ENCODE measurements around the gene IGHMBP2.
A peak's percentile ranks its signal among the peaks of the same experiment; 100 is the strongest.

Gene IGHMBP2

GRCh38 chr11:68904248-68904847 lies 657 bp downstream of the IGHMBP2 start:
- TF ChIP-seq ZNF274 (IDR thresholded peaks at IDR 0.05; ENCODE audit: low read depth, low read length) = no peak
- peak overlapping the region; percentile 87 for H3K4me3 ChIP-seq (ENCODE audit: low read length)

GRCh38 chr11:68905421-68906360 lies 2.0 kb downstream of the IGHMBP2 start:
- TF ChIP-seq ZNF274 (IDR thresholded peaks at IDR 0.05; ENCODE audit: low read depth, low read length) = no peak
- H3K4me3 ChIP-seq (ENCODE audit: low read length) = peak overlapping the region; percentile 87; the same call in 1 of the 2 replicates

- no peak overlapping the region for H3K4me3 ChIP-seq (ENCODE audit: low read length)
- TF ChIP-seq ZNF274 (IDR thresholded peaks at IDR 0.05; ENCODE audit: low read depth, low read length) = no peak
These were observed 4.6 kb downstream of the IGHMBP2 start for GRCh38 chr11:68908273-68908672.

- TF ChIP-seq ZNF274 (IDR thresholded peaks at IDR 0.05; ENCODE audit: low read depth, low read length) = no peak
- H3K4me3 ChIP-seq (ENCODE audit: low read length) = no peak overlapping the region
These were observed 7.3 kb downstream of the IGHMBP2 start for GRCh38 chr11:68910965-68911364.

DNA sequence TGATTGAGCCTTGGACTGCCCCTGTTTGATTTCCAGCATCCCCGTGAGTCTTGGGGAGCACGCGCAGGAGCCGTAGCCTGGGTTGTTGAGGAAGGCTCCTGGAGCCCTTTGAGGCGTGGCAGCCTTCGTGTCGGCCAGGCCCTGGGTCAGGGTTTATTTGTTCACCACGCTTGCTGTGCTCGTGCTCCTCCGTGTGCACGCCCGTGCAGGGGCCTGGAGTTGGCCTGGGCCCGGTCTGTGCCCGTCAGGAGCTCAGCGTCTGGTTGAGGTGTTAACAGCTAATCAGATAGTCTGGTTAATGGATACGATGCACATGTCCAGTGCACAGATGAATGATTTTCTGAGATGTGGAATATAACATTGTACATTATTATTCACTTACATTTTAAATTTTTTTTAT lies 8.0 kb downstream of the IGHMBP2 start:
- TF ChIP-seq ZNF274 (IDR thresholded peaks at IDR 0.05; ENCODE audit: low read depth, low read length) = no peak

GRCh38 chr11:68912254-68912653 lies 8.6 kb downstream of the IGHMBP2 start:
- H3K4me3 ChIP-seq (ENCODE audit: low read length) = no peak overlapping the region
- no peak for TF ChIP-seq ZNF274 (IDR thresholded peaks at IDR 0.05; ENCODE audit: low read depth, low read length)

More for the DNA sequence above, 8.0 kb downstream of the IGHMBP2 start:
- no peak overlapping the region for H3K4me3 ChIP-seq (ENCODE audit: low read length)

- no peak overlapping the region for H3K4me3 ChIP-seq (ENCODE audit: low read length)
- TF ChIP-seq ZNF274 (IDR thresholded peaks at IDR 0.05; ENCODE audit: low read depth, low read length) = no peak
These were observed 9.5 kb downstream of the IGHMBP2 start for GRCh38 chr11:68913188-68913587.

DNA sequence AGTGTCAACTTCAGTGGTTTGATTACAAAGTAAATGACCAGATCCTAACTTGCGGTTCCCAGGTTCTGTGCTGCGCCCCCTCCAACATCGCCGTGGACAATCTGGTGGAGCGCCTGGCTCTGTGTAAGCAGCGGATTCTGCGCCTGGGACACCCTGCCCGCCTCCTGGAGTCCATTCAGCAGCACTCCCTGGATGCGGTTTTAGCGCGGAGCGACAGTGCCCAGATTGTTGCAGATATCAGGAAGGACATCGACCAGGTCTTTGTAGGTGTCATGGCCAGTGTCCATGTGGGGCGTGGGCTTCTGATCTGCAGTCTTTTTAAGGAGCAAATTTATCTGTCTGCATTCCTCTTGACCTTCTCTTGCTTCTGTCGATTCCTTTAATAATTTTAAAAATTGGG lies 11.1 kb downstream of the IGHMBP2 start:
- TF ChIP-seq ZNF274 (IDR thresholded peaks at IDR 0.05; ENCODE audit: low read depth, low read length) = no peak

DNA sequence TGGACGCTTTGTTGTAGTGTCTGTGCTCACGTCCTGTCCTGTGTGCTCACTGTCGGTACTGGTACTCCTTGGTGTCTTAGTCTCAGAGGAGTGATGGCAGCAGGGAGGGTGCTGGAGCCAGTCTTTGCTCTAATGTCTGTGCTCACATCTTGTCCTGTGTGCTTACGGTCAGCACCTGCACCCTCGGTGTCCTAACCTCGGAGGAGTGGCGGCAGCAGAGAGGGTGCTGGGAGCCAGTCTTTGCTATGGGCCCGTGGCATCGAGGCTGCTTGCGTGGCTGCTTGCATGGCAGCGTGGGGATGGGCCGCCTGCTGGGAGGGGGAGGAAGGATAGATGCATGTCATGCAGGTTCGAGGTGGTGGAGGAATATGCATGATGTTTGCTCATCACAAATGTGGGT lies 12.7 kb downstream of the IGHMBP2 start:
- TF ChIP-seq ZNF274 (IDR thresholded peaks at IDR 0.05; ENCODE audit: low read depth, low read length) = no peak

More for the DNA sequence above, 11.1 kb downstream of the IGHMBP2 start:
- no peak overlapping the region for H3K4me3 ChIP-seq (ENCODE audit: low read length)

GRCh38 chr11:68923614-68924013 lies 19.9 kb downstream of the IGHMBP2 start:
- H3K4me3 ChIP-seq (ENCODE audit: low read length) = no peak overlapping the region

More for the DNA sequence above, 12.7 kb downstream of the IGHMBP2 start:
- H3K4me3 ChIP-seq (ENCODE audit: low read length) = no peak overlapping the region

GRCh38 chr11:68924073-68924925 lies 20.6 kb downstream of the IGHMBP2 start:
- TF ChIP-seq ZNF274 (IDR thresholded peaks at IDR 0.05; ENCODE audit: low read depth, low read length) = no peak
- no peak overlapping the region for H3K4me3 ChIP-seq (ENCODE audit: low read length)

More at GRCh38 chr11:68923614-68924013, 19.9 kb downstream of the IGHMBP2 start:
- TF ChIP-seq ZNF274 (IDR thresholded peaks at IDR 0.05; ENCODE audit: low read depth, low read length) = no peak

DNA sequence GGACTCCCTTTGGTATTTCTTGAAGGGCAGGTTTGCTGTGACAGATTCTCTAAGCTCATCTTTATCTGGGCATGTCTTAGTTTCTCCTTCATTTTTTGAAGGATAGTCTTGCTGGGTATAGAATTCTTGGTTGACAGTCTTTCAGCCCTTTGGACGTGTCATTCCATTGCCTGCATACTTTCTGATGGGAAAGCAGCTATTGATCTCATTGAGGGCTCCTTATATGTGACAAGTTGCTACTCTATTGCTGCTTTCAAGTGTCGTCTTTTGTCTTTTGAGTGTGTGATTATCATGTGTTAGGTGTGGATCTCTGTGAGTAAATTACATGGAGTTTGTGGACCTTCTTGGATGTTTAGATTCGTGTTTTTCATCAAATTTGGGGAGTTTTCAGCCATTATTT lies 21.9 kb downstream of the IGHMBP2 start:
- TF ChIP-seq ZNF274 (IDR thresholded peaks at IDR 0.05; ENCODE audit: low read depth, low read length) = no peak
- H3K4me3 ChIP-seq (ENCODE audit: low read length) = no peak overlapping the region

GRCh38 chr11:68927280-68928135 lies 23.8 kb downstream of the IGHMBP2 start:
- no peak for TF ChIP-seq ZNF274 (IDR thresholded peaks at IDR 0.05; ENCODE audit: low read depth, low read length)
- no peak overlapping the region for H3K4me3 ChIP-seq (ENCODE audit: low read length)
